Measurements from ENCODE around the gene ZSWIM7.

- TF ChIP-seq EP300 (IDR thresholded peaks at IDR 0.05; ENCODE audit: borderline replicate concordance) (no peak), RAD21 (IDR thresholded peaks at IDR 0.05; ENCODE audit: low read depth) (no peak)
- TF ChIP-seq, protein P1, sequence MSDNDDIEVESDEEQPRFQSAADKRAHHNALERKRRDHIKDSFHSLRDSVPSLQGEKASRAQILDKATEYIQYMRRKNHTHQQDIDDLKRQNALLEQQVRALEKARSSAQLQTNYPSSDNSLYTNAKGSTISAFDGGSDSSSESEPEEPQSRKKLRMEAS (IDR thresholded peaks at IDR 0.05) = no peak
Measured at GRCh38 chr17:15935891-15936290, 63.6 kb downstream of the ZSWIM7 start.

All from Ishikawa (cell line).